NCI-H2227 (cell line): ENCODE measurements around the gene RSRC1.

Experiments used
- DNase-seq: peaks from one replicate; lab custom pipeline; 2025; ENCODE audit not compliant: unreplicated experiment; lab: John Stamatoyannopoulos, UW

RSRC1 gene

GRCh38 chr3:158571969-158572765 lies 462.3 kb downstream of the RSRC1 start:
- no peak for DNase-seq

GRCh38 chr3:158572766-158573060 lies 462.8 kb downstream of the RSRC1 start:
- no peak for DNase-seq

- no peak for DNase-seq
These were observed 463.8 kb downstream of the RSRC1 start for GRCh38 chr3:158573714-158574113.

GRCh38 chr3:158574646-158575045 lies 464.8 kb downstream of the RSRC1 start:
- no peak for DNase-seq

GRCh38 chr3:158590223-158590622 lies 480.3 kb downstream of the RSRC1 start:
- DNase-seq, result no peak
